ENCODE results near the gene QRFP.

QRFP gene

GRCh38 chr9:130942084-130942483 lies 45.5 kb upstream of the QRFP start:
- TF ChIP-seq, protein P1, sequence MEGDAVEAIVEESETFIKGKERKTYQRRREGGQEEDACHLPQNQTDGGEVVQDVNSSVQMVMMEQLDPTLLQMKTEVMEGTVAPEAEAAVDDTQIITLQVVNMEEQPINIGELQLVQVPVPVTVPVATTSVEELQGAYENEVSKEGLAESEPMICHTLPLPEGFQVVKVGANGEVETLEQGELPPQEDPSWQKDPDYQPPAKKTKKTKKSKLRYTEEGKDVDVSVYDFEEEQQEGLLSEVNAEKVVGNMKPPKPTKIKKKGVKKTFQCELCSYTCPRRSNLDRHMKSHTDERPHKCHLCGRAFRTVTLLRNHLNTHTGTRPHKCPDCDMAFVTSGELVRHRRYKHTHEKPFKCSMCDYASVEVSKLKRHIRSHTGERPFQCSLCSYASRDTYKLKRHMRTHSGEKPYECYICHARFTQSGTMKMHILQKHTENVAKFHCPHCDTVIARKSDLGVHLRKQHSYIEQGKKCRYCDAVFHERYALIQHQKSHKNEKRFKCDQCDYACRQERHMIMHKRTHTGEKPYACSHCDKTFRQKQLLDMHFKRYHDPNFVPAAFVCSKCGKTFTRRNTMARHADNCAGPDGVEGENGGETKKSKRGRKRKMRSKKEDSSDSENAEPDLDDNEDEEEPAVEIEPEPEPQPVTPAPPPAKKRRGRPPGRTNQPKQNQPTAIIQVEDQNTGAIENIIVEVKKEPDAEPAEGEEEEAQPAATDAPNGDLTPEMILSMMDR (IDR thresholded peaks at IDR 0.05; ENCODE audit: low read depth, low read length) = no peak
- no peak for DNase-seq (ENCODE audit: low read depth, low spot score)
- in situ Hi-C loops (cut with HindIII; ENCODE audit: low sequenced_read_pairs) = no loop called here
- H3K4me3 ChIP-seq (ENCODE audit: low read depth, low read length) = no peak overlapping the region

- in situ Hi-C loops (cut with HindIII; ENCODE audit: low sequenced_read_pairs) = no loop called here
- no peak for DNase-seq (ENCODE audit: low read depth, low spot score)
- no peak overlapping the region for H3K4me3 ChIP-seq (ENCODE audit: low read depth, low read length)
Observed at GRCh38 chr9:130940693-130941576, 44.3 kb upstream of the QRFP start.

DNA sequence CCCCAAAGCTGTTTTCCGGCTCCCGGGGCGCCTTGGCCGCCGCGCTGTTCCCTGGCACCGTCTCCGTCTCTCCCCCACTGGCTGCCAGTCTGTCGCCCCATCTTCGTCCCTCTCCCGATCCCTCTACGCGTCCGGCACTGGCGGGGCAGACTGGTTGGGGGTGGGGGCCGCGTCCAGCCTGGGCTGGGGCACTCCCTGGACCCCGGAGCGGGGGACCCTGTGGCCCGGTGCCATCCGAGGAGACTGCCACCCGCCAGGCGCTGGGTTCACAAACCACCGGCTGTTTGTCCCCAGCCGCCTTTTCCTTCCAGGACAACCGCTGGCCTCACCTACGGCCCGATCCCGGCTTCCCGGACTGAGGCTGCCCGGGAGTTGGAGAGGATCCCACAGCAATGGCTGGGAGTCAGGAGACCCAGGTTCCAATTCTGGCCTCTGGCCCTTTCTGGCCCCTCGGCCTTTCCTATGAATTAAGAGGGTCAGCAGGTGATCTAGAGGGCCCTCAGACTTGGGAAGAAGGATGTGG lies 43.5 kb upstream of the QRFP start:
- in situ Hi-C loops (cut with HindIII; ENCODE audit: low sequenced_read_pairs) = no loop called here
- TF ChIP-seq, protein P1 (IDR thresholded peaks at IDR 0.05; ENCODE audit: low read depth, low read length) = no peak
- no peak for DNase-seq (ENCODE audit: low read depth, low spot score)
- no peak overlapping the region for H3K4me3 ChIP-seq (ENCODE audit: low read depth, low read length)

More at GRCh38 chr9:130940693-130941576, 44.3 kb upstream of the QRFP start:
- TF ChIP-seq, protein P1 (IDR thresholded peaks at IDR 0.05; ENCODE audit: low read depth, low read length) = peak; percentile 92

GRCh38 chr9:130939405-130940026 lies 42.9 kb upstream of the QRFP start:
- DNase-seq (ENCODE audit: low read depth, low spot score) = no peak
- TF ChIP-seq, protein P1 (IDR thresholded peaks at IDR 0.05; ENCODE audit: low read depth, low read length) = no peak
- in situ Hi-C loops (cut with HindIII; ENCODE audit: low sequenced_read_pairs) = no loop called here
- H3K4me3 ChIP-seq (ENCODE audit: low read depth, low read length) = peak overlapping the region; percentile 10

GRCh38 chr9:130938652-130939404 lies 42.2 kb upstream of the QRFP start, which contains the start of gene FIBCD1:
Gene FIBCD1, minus strand, starts transcription at chr9:130939247. Its CDS starts 640 bp downstream, at chr9:130938607.
- in situ Hi-C loops (cut with HindIII; ENCODE audit: low sequenced_read_pairs) = no loop called here
- TF ChIP-seq, protein P1 (IDR thresholded peaks at IDR 0.05; ENCODE audit: low read depth, low read length) = peak; percentile 28
- H3K4me3 ChIP-seq (ENCODE audit: low read depth, low read length) = peak within 1 kb of the TSS; percentile 46
- peak; percentile 53 for DNase-seq (ENCODE audit: low read depth, low spot score)

- TF ChIP-seq, protein P1 (IDR thresholded peaks at IDR 0.05; ENCODE audit: low read depth, low read length) = no peak
- in situ Hi-C loops (cut with HindIII; ENCODE audit: low sequenced_read_pairs) = no loop called here
- DNase-seq (ENCODE audit: low read depth, low spot score) = no peak
- peak overlapping the region; percentile 7 for H3K4me3 ChIP-seq (ENCODE audit: low read depth, low read length)
Observed at GRCh38 chr9:130938184-130938651, 41.6 kb upstream of the QRFP start.
